Neural cell (in vitro differentiated cells): ENCODE data around the gene DMXL2.

Source experiments
- CTCF ChIP-seq: fragments of 450-650 bp; IDR thresholded peaks from 2 replicates; pipeline ENCODE4 v1.5.1; 2014; ENCODE audit warnings: antibody characterized with exemption, mild to moderate bottlenecking, moderate library complexity; ENCODE audit not compliant: poor library complexity, severe bottlenecking
- EP300 ChIP-seq: fragments of 450-650 bp; conservative IDR thresholded peaks from 2 replicates; pipeline ENCODE4 v1.6.1; 2014; ENCODE audit warnings: antibody characterized with exemption, mild to moderate bottlenecking, moderate library complexity; ENCODE audit not compliant: poor library complexity, severe bottlenecking

- TF ChIP-seq CTCF, result no peak
- no peak for TF ChIP-seq EP300
Observed at GRCh38 chr15:51617886-51618285, 4.7 kb downstream of the DMXL2 start.
